Spleen (tissue), 11 donors: Measurements from ENCODE around the gene PITX1. TPM values are rescaled to one million over a fixed set of nuclear protein-coding genes. Genes with fewer than 3 reads are reported as not detected.
A peak's percentile ranks its signal among the peaks of the same experiment; 100 is the strongest.

Experiments
- DNase-seq: peaks from one replicate; pipeline ENCODE4 v3.0.0-alpha.2; 2020
- H3K27ac ChIP-seq, 8 donors: fragments of 200-600 bp; sonication (generic) in 7 of 8; 1 replicate in 4 of 8; 2 replicates in 4 of 8; pipeline versions ENCODE4 v1.5.0 to v1.8.0; 2016 to 2021; ENCODE audit warnings: inconsistent platforms in 4 of 8, mild to moderate bottlenecking in 4 of 8, moderate library complexity in 1 of 8
- H3K27me3 ChIP-seq, 7 donors: fragments of 200-600 bp; sonication (generic) in 6 of 7; replicated peaks in 1 of 7; 1 replicate in 4 of 7; 2 replicates in 3 of 7; pipeline versions ENCODE4 v1.5.0 to v1.8.0; 2016 to 2021; ENCODE audit warnings: inconsistent platforms in 3 of 7, mild to moderate bottlenecking in 1 of 7
- H3K36me3 ChIP-seq, 6 donors: fragments of 200-600 bp; sonication (generic) in 5 of 6; 1 replicate in 4 of 6; 2 replicates in 2 of 6; pipeline versions ENCODE4 v1.5.0 to v1.8.0; 2016 to 2021; ENCODE audit warnings: inconsistent platforms in 2 of 6
- H3K4me1 ChIP-seq, 6 donors: fragments of 200-600 bp; sonication (generic) in 5 of 6; 1 replicate in 3 of 6; 2 replicates in 3 of 6; pipeline versions ENCODE4 v1.5.0 to v1.8.0; 2016 to 2021; ENCODE audit warnings: inconsistent platforms in 3 of 6
- H3K4me3 ChIP-seq, 8 donors: fragments of 200-600 bp; sonication (generic) in 7 of 8; 1 replicate in 4 of 8; 2 replicates in 4 of 8; pipeline versions ENCODE4 v1.5.0 to v1.8.0; 2016 to 2021; ENCODE audit warnings: inconsistent platforms in 4 of 8, mild to moderate bottlenecking in 4 of 8, moderate library complexity in 2 of 8
- H3K9me3 ChIP-seq, 8 donors: fragments of 200-600 bp; sonication (generic) in 7 of 8; 1 replicate in 4 of 8; 2 replicates in 4 of 8; pipeline versions ENCODE4 v1.5.0 to v1.8.0; 2016 to 2021; ENCODE audit warnings: inconsistent platforms in 4 of 8
- POLR2A ChIP-seq, 3 donors: fragments of 450-650 bp; IDR thresholded peaks; one replicate each; pipeline ENCODE4 v1.5.1; 2017; ENCODE audit warnings: antibody characterized with exemption in 3 of 3, mild to moderate bottlenecking in 1 of 3
- POLR2AphosphoS5 ChIP-seq, 3 donors: sonication (generic); formaldehyde crosslinking; IDR thresholded peaks; one replicate each; pipeline ENCODE4 v1.5.1; 2017; ENCODE audit warnings: antibody characterized with exemption in 3 of 3
- WGBS, 5 donors: extraction: QIAGEN DNeasy Blood & Tissue Kit in 3 of 5; methylation state at CpG; one replicate each; pipeline versions ENCODE4 v1.1.5 to v1.1.7; 2013 to 2018; 5-methylcytosine and 5-hydroxymethylcytosine counted together
- intact Hi-C: fragments of 100-400 bp; cut with DNase I; formaldehyde crosslinking; loops from one replicate; pipeline ENCODE4 v1.15.0; 2023; ENCODE audit warnings: low total_unique reads
- polyA plus RNA-seq, 3 donors: library from polyadenylated mRNA; stranded (reverse); fragments of 200-250 nt; gene quantifications; one replicate each; pipeline ENCODE4 v1.2.1, GENCODE V29; 2013
- total RNA-seq, 7 donors: library from RNA; depleted of rRNA in 3 of 7; stranded (reverse); fragments of >200 nt in 3 of 7; fragmentation: NEBNext Ultra II Directional in 4 of 7; extraction: Animal tissue kit (Norgen Biotek cat#: 25700) in 4 of 7; gene quantifications; one replicate each; pipeline versions ENCODE4 v1.1.0 to v1.2.1, GENCODE V29; 2016 to 2021
- TF ChIP-seq, protein P1 (sequence below), 11 experiments: fragments of 200-600 bp in 7 of 11; fragments of 450-650 bp in 4 of 11; sonication (generic) in 4 of 11; IDR thresholded peaks in 8 of 11; conservative IDR thresholded peaks in 3 of 11; 1 replicate in 7 of 11; 2 replicates in 4 of 11; pipeline versions ENCODE4 v1.4.0 to v1.8.0; 2016 to 2021; ENCODE audit warnings: antibody characterized with exemption in 11 of 11, inconsistent platforms in 4 of 11, mild to moderate bottlenecking in 1 of 11
- donor health status: healthy with polysubstance abuse.
- donor health status: DM: no; HTN: no; CAD: no; lungs with moderate emphysema.
- donor health status: DM: no; HTN: no; CAD: no.
- donor health status: Bipolar disorder and iron deficiency.
- donor health status: healthy.
- donor health status: DM: no; HTN: no; CAD: no.
- donor health status: DM: yes; HTN: yes; CAD: no.

Gene PITX1
- total and polyA plus RNA-seq, 10 donors: 0.04 to 0.98 (median 0.24) TPM; not detected in 6

DNA sequence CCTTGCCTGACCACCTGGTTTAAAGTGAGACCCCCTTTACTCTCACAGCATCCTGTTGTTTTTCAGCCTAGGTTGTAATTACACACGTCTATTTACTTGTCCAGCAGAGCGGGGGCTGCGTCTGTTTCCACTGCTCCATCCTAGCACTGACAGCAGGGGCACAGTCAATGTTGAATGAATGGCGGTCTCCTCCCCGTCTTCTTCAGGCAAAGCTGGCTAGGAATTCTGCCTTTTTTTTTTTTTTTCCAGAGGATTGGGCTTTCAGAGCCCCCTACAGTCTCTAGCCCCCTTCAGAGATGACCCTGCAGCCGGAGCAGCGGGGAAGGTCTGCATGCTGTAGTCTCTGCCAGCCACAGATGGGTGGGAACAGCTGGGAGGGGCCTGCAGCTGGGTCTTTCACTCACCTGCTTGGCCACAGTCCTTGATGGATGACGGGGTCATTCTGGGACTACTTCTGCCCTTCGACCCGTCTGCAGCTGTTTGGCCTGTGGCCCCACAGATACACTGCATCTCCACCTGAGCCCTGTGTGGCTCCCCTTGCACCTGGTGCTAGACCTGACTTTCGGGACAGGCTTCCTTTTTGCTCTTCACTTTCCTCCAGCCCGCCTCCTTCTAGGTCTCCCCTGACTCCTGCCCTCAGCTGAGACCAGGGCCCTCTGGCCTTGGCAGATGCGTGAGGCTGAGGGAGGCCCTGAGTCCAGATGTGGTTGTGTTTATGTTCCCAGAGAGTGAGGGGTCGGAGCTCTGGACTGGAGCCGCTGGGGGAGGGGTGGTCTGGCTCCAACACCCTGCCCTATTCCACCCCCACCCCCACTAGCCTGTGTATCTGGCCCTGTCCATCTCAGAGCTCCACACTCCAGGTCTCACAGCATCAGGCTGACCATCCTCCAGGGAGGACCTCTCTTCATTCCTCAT, 8.0 kb downstream of the PITX1 start:
- Histone ChIP-seq H3K4me1 (peaks cover 4 to 33% (median 21%) of the 10 kb centered on the region in 6 donors), H3K9me3 (peaks cover 0 to 10% (median 0%) of the 10 kb centered on the region in 8 donors), H3K27me3 (peaks cover 18 to 71% (median 51%) of the 10 kb centered on the region in 7 donors), H3K4me3 (no peak overlapping the region), H3K36me3 (no peaks in the 10 kb centered on the region), H3K27ac (no peak overlapping the region)
- TF ChIP-seq POLR2A (IDR thresholded peaks at IDR 0.05): no peak
- peak; percentile 39 for DNase-seq
- intact Hi-C loops: no loop called here
- WGBS, 5 donors: 83 to 88% (median 87%) methylated on average over 15 of the region's 15 CpGs

- Histone ChIP-seq H3K36me3 (no peaks in the 10 kb centered on the region), H3K4me1 (peaks cover 0 to 25% (median 13%) of the 10 kb centered on the region in 6 donors), H3K27me3 (peaks cover 16 to 63% (median 42%) of the 10 kb centered on the region in 7 donors), H3K4me3 (no peak overlapping the region), H3K27ac (no peak overlapping the region), H3K9me3 (peaks cover 0 to 10% (median 0%) of the 10 kb centered on the region in 8 donors)
- DNase-seq: peak; percentile 51
- WGBS, 5 donors: 83 to 92% (median 90%) methylated on average over 10 to 11 of the region's 11 CpGs
- TF ChIP-seq POLR2A (IDR thresholded peaks at IDR 0.05) (no peak), POLR2AphosphoS5 (IDR thresholded peaks at IDR 0.05) (no peak)
- TF ChIP-seq, protein P1, sequence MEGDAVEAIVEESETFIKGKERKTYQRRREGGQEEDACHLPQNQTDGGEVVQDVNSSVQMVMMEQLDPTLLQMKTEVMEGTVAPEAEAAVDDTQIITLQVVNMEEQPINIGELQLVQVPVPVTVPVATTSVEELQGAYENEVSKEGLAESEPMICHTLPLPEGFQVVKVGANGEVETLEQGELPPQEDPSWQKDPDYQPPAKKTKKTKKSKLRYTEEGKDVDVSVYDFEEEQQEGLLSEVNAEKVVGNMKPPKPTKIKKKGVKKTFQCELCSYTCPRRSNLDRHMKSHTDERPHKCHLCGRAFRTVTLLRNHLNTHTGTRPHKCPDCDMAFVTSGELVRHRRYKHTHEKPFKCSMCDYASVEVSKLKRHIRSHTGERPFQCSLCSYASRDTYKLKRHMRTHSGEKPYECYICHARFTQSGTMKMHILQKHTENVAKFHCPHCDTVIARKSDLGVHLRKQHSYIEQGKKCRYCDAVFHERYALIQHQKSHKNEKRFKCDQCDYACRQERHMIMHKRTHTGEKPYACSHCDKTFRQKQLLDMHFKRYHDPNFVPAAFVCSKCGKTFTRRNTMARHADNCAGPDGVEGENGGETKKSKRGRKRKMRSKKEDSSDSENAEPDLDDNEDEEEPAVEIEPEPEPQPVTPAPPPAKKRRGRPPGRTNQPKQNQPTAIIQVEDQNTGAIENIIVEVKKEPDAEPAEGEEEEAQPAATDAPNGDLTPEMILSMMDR (IDR thresholded peaks at IDR 0.05 in 8 of 11, conservative IDR thresholded peaks at IDR 0.05 in 3 of 11): no peak
- intact Hi-C loops: no loop called here
These were observed 8.9 kb downstream of the PITX1 start for GRCh38 chr5:135024956-135025729.

GRCh38 chr5:135020111-135020895, 13.7 kb downstream of the PITX1 start:
- TF ChIP-seq POLR2A (IDR thresholded peaks at IDR 0.05) (no peak), POLR2AphosphoS5 (IDR thresholded peaks at IDR 0.05) (no peak)
- TF ChIP-seq, protein P1 (IDR thresholded peaks at IDR 0.05 in 8 of 11, conservative IDR thresholded peaks at IDR 0.05 in 3 of 11): no peak
- H3K27me3 ChIP-seq: peaks cover 0 to 15% (median 0%) of the 10 kb centered on the region in 7 donors
- no peak overlapping the region for H3K4me3 ChIP-seq
- no peaks in the 10 kb centered on the region for H3K36me3 ChIP-seq
- peak; percentile 37 for DNase-seq
- no peaks in the 10 kb centered on the region for H3K4me1 ChIP-seq
- WGBS, 5 donors: 84 to 94% (median 85%) methylated on average over 16 of the region's 16 CpGs
- no peaks in the 10 kb centered on the region for H3K9me3 ChIP-seq
- intact Hi-C loops: no loop called here
- H3K27ac ChIP-seq: no peak overlapping the region

DNA sequence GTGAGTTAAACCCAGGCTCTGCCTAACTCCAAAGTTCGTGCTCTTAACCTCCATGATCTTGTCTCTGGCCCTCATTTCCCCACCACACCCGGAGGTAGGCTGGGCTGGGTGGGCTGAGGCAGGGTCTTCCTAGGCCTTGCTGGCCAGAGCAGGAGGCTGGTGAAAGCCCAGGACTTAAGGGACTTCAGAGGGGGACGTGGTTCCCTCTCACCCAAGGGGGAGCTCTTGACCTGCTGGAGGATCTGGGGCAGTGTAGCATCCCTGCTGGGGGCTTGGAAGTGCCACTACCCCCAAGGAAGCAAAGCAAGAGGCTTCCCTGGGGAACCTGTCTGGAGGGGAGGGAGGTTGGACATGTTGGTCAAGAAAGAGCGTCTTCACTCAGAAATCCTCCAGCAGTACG, 14.7 kb downstream of the PITX1 start:
- Histone ChIP-seq H3K36me3 (no peaks in the 10 kb centered on the region), H3K9me3 (no peaks in the 10 kb centered on the region), H3K4me3 (no peak overlapping the region), H3K27me3 (peaks cover 0 to 5% (median 0%) of the 10 kb centered on the region in 7 donors), H3K4me1 (no peaks in the 10 kb centered on the region), H3K27ac (no peak overlapping the region)
- intact Hi-C loops: no loop called here
- peak; percentile 58 for DNase-seq
- TF ChIP-seq, protein P1 (IDR thresholded peaks at IDR 0.05 in 8 of 11, conservative IDR thresholded peaks at IDR 0.05 in 3 of 11): no peak
- TF ChIP-seq POLR2A (IDR thresholded peaks at IDR 0.05): no peak
- no peak for TF ChIP-seq POLR2AphosphoS5 (IDR thresholded peaks at IDR 0.05)
- WGBS, 5 donors: 80 to 97% (median 86%) methylated on average over 5 of the region's 5 CpGs
